Activated effector memory CD4-positive, alpha-beta T cell treated with anti-CD3 and anti-CD28 coated beads, Interleukin-2, amount 50 U/mL, for 16 hours (primary cell): ENCODE results near the gene PRSS2.
"Not testable (repeated sequence)": the region's sequence is repeated elsewhere in the genome, so short reads cannot be mapped to it uniquely, and the experiment has no call there.

Experiments used
- DNase-seq: peaks from one replicate; pipeline ENCODE4 v3.0.0-alpha.2; 2020

The PRSS2 gene

GRCh38 chr7:142770661-142771352 is at the start of gene PRSS2:
PRSS2 (plus strand) TSS chr7:142770970; CDS start chr7:142770983, 13 bp downstream.
- DNase-seq, result no peak

GRCh38 chr7:142720986-142721385 is 49.8 kb upstream of the PRSS2 start:
- DNase-seq, result no peak

- no peak for DNase-seq
These were observed 48.4 kb upstream of the PRSS2 start for GRCh38 chr7:142722248-142722794.

- DNase-seq, result no peak
These were observed 37.5 kb upstream of the PRSS2 start for GRCh38 chr7:142733271-142733670.

GRCh38 chr7:142739923-142740492 is 30.8 kb upstream of the PRSS2 start:
- DNase-seq, result no peak

GRCh38 chr7:142740786-142741185 is 30.0 kb upstream of the PRSS2 start:
- DNase-seq, result no peak

- not testable (repeated sequence) for DNase-seq
These were observed 28.8 kb upstream of the PRSS2 start for GRCh38 chr7:142741932-142742331.

GRCh38 chr7:142745091-142745635 is 25.6 kb upstream of the PRSS2 start:
- DNase-seq, result no peak

GRCh38 chr7:142745745-142746144 is 25.0 kb upstream of the PRSS2 start:
- no peak for DNase-seq

- no peak for DNase-seq
These were observed 24.5 kb upstream of the PRSS2 start for GRCh38 chr7:142746264-142746663.

GRCh38 chr7:142748410-142748809 is 22.4 kb upstream of the PRSS2 start:
- not testable (repeated sequence) for DNase-seq

- DNase-seq, result no peak
These were observed 21.4 kb upstream of the PRSS2 start, which contains the start of gene PRSS1 for GRCh38 chr7:142749218-142749993. PRSS1 (plus strand) TSS chr7:142749472; CDS start chr7:142749485, 13 bp downstream.

GRCh38 chr7:142750321-142750938 is 20.3 kb upstream of the PRSS2 start:
- DNase-seq, result no peak

GRCh38 chr7:142751526-142752175 is 19.1 kb upstream of the PRSS2 start:
- DNase-seq, result not testable (repeated sequence)

- DNase-seq, result no peak
These were observed 18.2 kb upstream of the PRSS2 start for GRCh38 chr7:142752376-142753225.

- DNase-seq, result no peak
These were observed 17.4 kb upstream of the PRSS2 start for GRCh38 chr7:142753366-142753765.

GRCh38 chr7:142753925-142754491 is 16.8 kb upstream of the PRSS2 start:
- not testable (repeated sequence) for DNase-seq

- no peak for DNase-seq
These were observed 15.8 kb upstream of the PRSS2 start for GRCh38 chr7:142754681-142755575.

- not testable (repeated sequence) for DNase-seq
These were observed 12.5 kb upstream of the PRSS2 start for GRCh38 chr7:142758312-142758711.

GRCh38 chr7:142759433-142759832 is 11.3 kb upstream of the PRSS2 start:
- DNase-seq, result no peak
